Measurements from ENCODE around the gene SMAD9. TPM values are rescaled to one million over a fixed set of nuclear protein-coding genes. Genes with fewer than 3 reads are reported as not detected.

SMAD9 gene
- total and polyA plus RNA-seq, 9 of the 15 experiments (the other 6 are each of a cell fraction or from before 2014, with no cell fraction given), result 0.02 to 0.08 (median 0.03) TPM; not detected in 4

- ChIA-PET POLR2A (no interaction called here), CTCF (ENCODE audit: low intra/inter-chr PET ratio) (no interaction called here)
- 3% methylated on average over 14 of the region's 51 CpGs for WGBS (ENCODE audit: insufficient coverage, low coverage, missing lambda C conversion rate)
- no peaks in the 10 kb centered on the region for H3K9me3 ChIP-seq (replicated peaks; ENCODE audit: control insufficient read depth, insufficient read depth, low read depth, low read length)
- H3K9ac ChIP-seq (ENCODE audit: insufficient read depth in 1 of 2, low read depth in 2 of 2, low read length in 2 of 2), result no peak overlapping the region
- H3K27me3 ChIP-seq (ENCODE audit: control insufficient read depth in 2 of 2, insufficient read depth in 2 of 2, low read length in 2 of 2), result peaks cover 32% of the 10 kb centered on the region in 2 experiments
- in situ Hi-C loops (cut with MboI) (no loop called here), intact Hi-C loops (cut with micrococcal nuclease) (no loop called here)
- no TSS peak for BruUV-seq (replicated peaks)
- H3K27ac ChIP-seq (ENCODE audit: extremely low read depth, low read depth, low read length), result no peak overlapping the region
- DNase-seq (ENCODE audit: extremely low read depth in 1 of 4, low spot score in 3 of 4), result peak in 2 of 4 experiments; percentile 10 to 11
- no peaks in the 10 kb centered on the region for H3K36me3 ChIP-seq (ENCODE audit: control insufficient read depth, insufficient read depth, low read length)
- no peaks in the 10 kb centered on the region for H3K79me2 ChIP-seq (ENCODE audit: control insufficient read depth, insufficient read depth, low read length)
- H3K4me1 ChIP-seq (replicated peaks in 1 of 2; ENCODE audit: control insufficient read depth in 2 of 2, insufficient read depth in 2 of 2, low read length in 2 of 2), result peaks cover 0 to 9% of the 10 kb centered on the region in 2 experiments; a peak in 2 of 5 replicates
- no peak overlapping the region for H2AFZ ChIP-seq (ENCODE audit: low read depth, low read length)
- no peak overlapping the region for H3K4me3 ChIP-seq
- H3K9me1 ChIP-seq (ENCODE audit: control insufficient read depth, insufficient read depth, low read length), result no peaks in the 10 kb centered on the region
- H3K4me2 ChIP-seq (ENCODE audit: insufficient read depth, low read length), result no peak overlapping the region
- no peaks in the 10 kb centered on the region for H4K20me1 ChIP-seq (replicated peaks; ENCODE audit: control insufficient read depth, insufficient read depth, low read length)
- no peak for FAIRE-seq
- peak; percentile 39 for ATAC-seq
- TF ChIP-seq ATF1 (CRISPR knock-in tag; IDR thresholded peaks at IDR 0.05), result no peak
- no peak for TF ChIP-seq ATF1 (tag; IDR thresholded peaks at IDR 0.05)
- no peak for TF ChIP-seq TCF7L2 (IDR thresholded peaks at IDR 0.05; ENCODE audit: low read depth, low read length)
- TF ChIP-seq ARID4B (CRISPR knock-in tag; IDR thresholded peaks at IDR 0.05), result no peak
- TF ChIP-seq ZNF589 (CRISPR knock-in tag; IDR thresholded peaks at IDR 0.05; ENCODE audit: low read depth), result no peak
- no peak for TF ChIP-seq DEAF1 (CRISPR knock-in tag; IDR thresholded peaks at IDR 0.05)
- TF ChIP-seq CREB3L1 (IDR thresholded peaks at IDR 0.05; ENCODE audit: borderline replicate concordance, low read depth), result no peak
- TF ChIP-seq E2F8 (IDR thresholded peaks at IDR 0.05; ENCODE audit: low read depth, partially characterized antibody), result no peak
- no peak for TF ChIP-seq POLR2AphosphoS2 (IDR thresholded peaks at IDR 0.05; ENCODE audit: low read length)
Measured at GRCh38 chr13:36919171-36919832, 736 bp downstream of the SMAD9 start.

Data from K562 (cell line).